A673 (cell line): ENCODE results near the gene PPM1K. TPM values are rescaled to one million over a fixed set of nuclear protein-coding genes. Genes with fewer than 3 reads are reported as not detected.

Experiments used
- BruUV-seq: library from RNA; stranded (reverse); fragments of 400-500 nt; replicated peaks from 2 replicates; lab custom pipeline; 2021; lab: Mats Ljungman, UMichigan
- CTCF ChIA-PET: fragments of 300-600 bp; sonication (Branson Sonifier 250); formaldehyde crosslinking; loops from one replicate; lab custom pipeline; 2022; ENCODE audit warnings: antibody characterized with exemption; lab: Charles Lee
- POLR2A ChIA-PET: fragments of 300-600 bp; sonication (Branson Sonifier 250); formaldehyde crosslinking; loops from one replicate; lab custom pipeline; 2022; ENCODE audit warnings: antibody characterized with exemption; ENCODE audit not compliant: low non-redundant PET; lab: Charles Lee
- DNase-seq: peaks from one replicate; pipeline ENCODE4 v3.0.0-alpha.2; 2015; ENCODE audit warnings: low spot score
- H3K27ac ChIP-seq: fragments of 200-600 bp; sonication (generic); 2 replicates; pipeline ENCODE4 v1.5.1; 2016; ENCODE audit warnings: mixed run types, low read depth, mild to moderate bottlenecking, mixed read lengths, antibody characterized with exemption, low read length; ENCODE audit not compliant: poor library complexity, severe bottlenecking
- H3K27me3 ChIP-seq: fragments of 200-600 bp; sonication (generic); replicated peaks from 2 replicates; pipeline ENCODE4 v1.6.1; 2017; ENCODE audit warnings: mixed run types, low read depth, mild to moderate bottlenecking, mixed read lengths, antibody characterized with exemption, low read length; ENCODE audit not compliant: insufficient read depth, poor library complexity
- H3K36me3 ChIP-seq: fragments of 200-600 bp; sonication (generic); 2 replicates; pipeline ENCODE4 v1.6.1; 2016; ENCODE audit warnings: mixed run types, mild to moderate bottlenecking, mixed read lengths, antibody characterized with exemption, low read length; ENCODE audit not compliant: insufficient read depth, poor library complexity, severe bottlenecking
- H3K4me1 ChIP-seq: fragments of 200-600 bp; sonication (generic); 2 replicates; pipeline ENCODE4 v1.6.1; 2017; ENCODE audit warnings: mixed run types, mild to moderate bottlenecking, mixed read lengths, antibody characterized with exemption, low read length; ENCODE audit not compliant: insufficient read depth, poor library complexity, severe bottlenecking
- H3K4me3 ChIP-seq: fragments of 200-600 bp; sonication (generic); 2 replicates; pipeline ENCODE4 v1.5.1; 2016; ENCODE audit warnings: low read depth, mixed run types, mild to moderate bottlenecking, mixed read lengths, low read length; ENCODE audit not compliant: poor library complexity, severe bottlenecking
- H3K9me3 ChIP-seq: fragments of 200-600 bp; sonication (generic); 2 replicates; pipeline ENCODE4 v1.6.1; 2016; ENCODE audit warnings: mixed run types, low read depth, mild to moderate bottlenecking, mixed read lengths, antibody characterized with exemption, low read length; ENCODE audit not compliant: poor library complexity, severe bottlenecking
- CTCF ChIP-seq: fragments of 300-800, 200-600 bp; sonication (generic); conservative IDR thresholded peaks from 2 replicates; pipeline ENCODE4 v1.5.1; 2017; ENCODE audit warnings: low read depth, mild to moderate bottlenecking, antibody characterized with exemption, low read length, moderate library complexity, mixed read lengths
- EZH2 ChIP-seq: fragments of 200-600 bp; sonication (generic); IDR thresholded peaks from 2 replicates; pipeline ENCODE4 v1.6.1; 2017; ENCODE audit warnings: borderline replicate concordance, low read depth, mild to moderate bottlenecking, mixed read lengths, antibody characterized with exemption, low read length; ENCODE audit not compliant: poor library complexity, severe bottlenecking
- intact Hi-C: fragments of 100-400 bp; cut with micrococcal nuclease; formaldehyde crosslinking; loops from one replicate; pipeline ENCODE4 v1.10.0; 2022; ENCODE audit not compliant: unreplicated experiment
- total RNA-seq: library from RNA; stranded (reverse); gene quantifications from 2 replicates; pipeline ENCODE4 v1.2.3, GENCODE V29; 2021

Gene PPM1K
- total RNA-seq, 1 experiment from 2014 or later: 2.7 TPM

GRCh38 chr4:88217169-88217568 lies 67.2 kb downstream of the PPM1K start:
- Histone ChIP-seq H3K36me3 (no peaks in the 10 kb centered on the region), H3K27me3 (no peaks in the 10 kb centered on the region), H3K4me3 (no peak overlapping the region), H3K9me3 (no peaks in the 10 kb centered on the region), H3K4me1 (no peaks in the 10 kb centered on the region), H3K27ac (no peak overlapping the region)
- TF ChIP-seq CTCF: no peak
- no peak for TF ChIP-seq EZH2
- POLR2A ChIA-PET: no interaction called here
- intact Hi-C loops: loop anchor here (10.0 kb wide), 1 partner anchor 542 kb away; no protein-coding TSS in a partner anchor
- CTCF ChIA-PET: no interaction called here
- no peak for DNase-seq
- BruUV-seq: no TSS peak

GRCh38 chr4:88216395-88216794 lies 68.0 kb downstream of the PPM1K start:
- TF ChIP-seq CTCF: no peak
- no peak overlapping the region for H3K4me3 ChIP-seq
- no peak overlapping the region for H3K27ac ChIP-seq
- no TSS peak for BruUV-seq
- H3K36me3 ChIP-seq: no peaks in the 10 kb centered on the region
- DNase-seq: no peak
- POLR2A ChIA-PET: no interaction called here
- H3K9me3 ChIP-seq: no peaks in the 10 kb centered on the region
- intact Hi-C loops: loop anchor here (10.0 kb wide), 1 partner anchor 542 kb away; no protein-coding TSS in a partner anchor
- no peaks in the 10 kb centered on the region for H3K27me3 ChIP-seq
- no peaks in the 10 kb centered on the region for H3K4me1 ChIP-seq
- CTCF ChIA-PET: interaction anchor here (1.4 kb wide), 1 partner anchor 299 kb away, joined by 5 read pairs; no protein-coding TSS in a partner anchor

- intact Hi-C loops: loop anchor here (10.0 kb wide), 1 partner anchor 541 kb away; no protein-coding TSS in a partner anchor
- TF ChIP-seq CTCF (no peak), EZH2 (no peak)
- no TSS peak for BruUV-seq
- ChIA-PET POLR2A (no interaction called here), CTCF (interaction anchor here (1.4 kb wide), 1 partner anchor 300 kb away, joined by 5 read pairs; no protein-coding TSS in a partner anchor)
- no peaks in the 10 kb centered on the region for H3K4me1 ChIP-seq
- no peaks in the 10 kb centered on the region for H3K27me3 ChIP-seq
- no peak for DNase-seq
- H3K9me3 ChIP-seq: no peaks in the 10 kb centered on the region
- no peak overlapping the region for H3K4me3 ChIP-seq
- H3K27ac ChIP-seq: no peak overlapping the region
- H3K36me3 ChIP-seq: no peaks in the 10 kb centered on the region
These were observed 69.0 kb downstream of the PPM1K start for GRCh38 chr4:88215351-88215750.
